ENCODE measurements around the gene GNAL.

GRCh38 chr18:11809895-11810294 lies 120.8 kb downstream of the GNAL start:
- TF ChIP-seq CTCF (IDR thresholded peaks at IDR 0.05 in 8 of 11, conservative IDR thresholded peaks at IDR 0.05 in 3 of 11) (no peak), POLR2AphosphoS5 (IDR thresholded peaks at IDR 0.05) (no peak)

All from spleen (tissue), 7 donors.